IPS-18a (cell line): ENCODE measurements around the gene NPBWR2.

Source experiments
- H3K27ac ChIP-seq: one replicate; pipeline ENCODE4 v1.5.1; 2013; ENCODE audit warnings: low read length
- H3K27me3 ChIP-seq: one replicate; pipeline ENCODE4 v1.6.1; 2013; ENCODE audit warnings: mild to moderate bottlenecking, low read length; ENCODE audit not compliant: control insufficient read depth, insufficient read depth
- H3K36me3 ChIP-seq: one replicate; pipeline ENCODE4 v1.6.1; 2013; ENCODE audit warnings: low read depth, low read length; ENCODE audit not compliant: control insufficient read depth
- H3K4me1 ChIP-seq: one replicate; pipeline ENCODE4 v1.6.1; 2013; ENCODE audit warnings: low read depth, low read length; ENCODE audit not compliant: control insufficient read depth
- H3K4me3 ChIP-seq: one replicate; pipeline ENCODE4 v1.5.1; 2013; ENCODE audit warnings: low read length
- H3K9ac ChIP-seq: one replicate; pipeline ENCODE4 v1.6.1; 2013; ENCODE audit warnings: mild to moderate bottlenecking, low read length, moderate library complexity
- H3K9me3 ChIP-seq: one replicate; pipeline ENCODE4 v1.6.1; 2013; ENCODE audit warnings: low read depth, low read length; ENCODE audit not compliant: control insufficient read depth

Gene NPBWR2

GRCh38 chr20:64149809-64150560, 42.6 kb upstream of the NPBWR2 start:
- Histone ChIP-seq H3K9me3 (no peaks in the 10 kb centered on the region), H3K27ac (no peak overlapping the region), H3K4me3 (no peak overlapping the region), H3K27me3 (no peaks in the 10 kb centered on the region), H3K9ac (no peak overlapping the region), H3K4me1 (peaks cover 9% of the 10 kb centered on the region), H3K36me3 (no peaks in the 10 kb centered on the region)

DNA sequence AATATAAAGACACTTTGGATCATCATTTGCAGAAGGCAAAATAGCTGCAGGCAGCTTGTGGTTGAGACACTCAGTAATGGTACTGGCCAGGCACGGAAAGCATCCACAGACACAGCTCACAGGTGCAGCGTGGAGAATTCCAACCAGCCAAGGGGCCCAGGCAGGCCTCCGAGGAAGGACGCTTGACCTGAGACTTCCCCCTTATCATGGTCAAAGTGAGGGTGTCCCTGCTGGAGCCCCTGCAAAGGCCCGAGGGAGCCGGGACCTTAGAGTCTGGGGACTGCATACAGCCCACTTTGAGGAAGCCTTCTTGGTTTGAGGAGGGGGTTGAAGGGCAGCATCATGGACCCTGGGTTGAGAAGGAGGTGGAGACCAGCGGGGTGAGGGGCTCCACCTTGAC, 41.8 kb upstream of the NPBWR2 start:
- peaks cover 9% of the 10 kb centered on the region for H3K4me1 ChIP-seq
- no peaks in the 10 kb centered on the region for H3K9me3 ChIP-seq
- H3K27ac ChIP-seq = no peak overlapping the region
- H3K27me3 ChIP-seq = no peaks in the 10 kb centered on the region
- no peak overlapping the region for H3K9ac ChIP-seq
- H3K36me3 ChIP-seq = no peaks in the 10 kb centered on the region
- no peak overlapping the region for H3K4me3 ChIP-seq

DNA sequence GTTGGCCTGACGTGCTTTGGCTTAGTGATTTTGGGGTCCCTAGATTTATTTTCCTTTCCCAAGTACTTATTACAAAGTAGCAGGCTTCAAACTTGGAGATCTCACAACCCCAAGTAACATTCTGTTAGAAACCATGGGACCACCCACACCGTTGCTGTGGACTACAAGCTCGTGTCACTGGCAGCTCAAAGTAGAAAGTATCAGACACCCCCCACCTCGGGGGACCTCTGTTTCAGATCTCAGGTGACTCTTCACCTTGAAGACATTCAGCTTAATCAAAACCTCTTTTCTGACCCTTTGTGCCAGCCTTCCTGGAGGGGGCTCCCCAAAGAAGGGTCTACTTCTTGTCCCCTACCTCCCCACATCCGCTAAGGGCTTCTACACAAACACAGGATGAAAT, 41.2 kb upstream of the NPBWR2 start:
- no peaks in the 10 kb centered on the region for H3K9me3 ChIP-seq
- no peak overlapping the region for H3K4me3 ChIP-seq
- H3K4me1 ChIP-seq = peaks cover 9% of the 10 kb centered on the region
- no peaks in the 10 kb centered on the region for H3K27me3 ChIP-seq
- H3K36me3 ChIP-seq = no peaks in the 10 kb centered on the region
- H3K9ac ChIP-seq = no peak overlapping the region
- H3K27ac ChIP-seq = no peak overlapping the region

DNA sequence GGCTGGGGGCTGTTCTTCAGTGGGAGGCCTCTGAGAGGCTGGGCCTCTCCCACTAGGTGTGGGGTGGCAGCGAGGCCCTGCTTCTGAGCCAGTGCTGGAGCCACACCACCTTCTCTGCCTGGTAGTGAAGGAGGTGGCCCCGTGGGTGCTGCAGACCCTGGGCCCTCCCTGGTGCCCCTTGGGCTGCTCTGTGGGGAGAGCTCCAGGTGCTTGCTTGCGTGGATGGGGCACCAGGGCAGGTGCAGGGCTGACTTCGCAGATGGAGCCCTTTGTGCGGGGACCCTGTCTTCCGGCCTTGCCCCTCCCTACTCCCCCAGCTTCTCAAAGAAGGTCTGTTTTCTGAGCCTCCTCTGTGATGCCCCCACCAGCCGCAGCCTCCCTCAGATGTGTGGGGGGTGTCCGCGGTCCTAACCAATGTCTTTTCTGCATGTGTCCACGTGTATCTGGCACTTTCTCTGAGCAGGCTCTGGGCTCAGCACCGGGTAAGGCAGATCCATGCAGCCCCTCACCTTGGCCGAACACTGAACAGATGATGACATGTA, 39.6 kb upstream of the NPBWR2 start:
- Histone ChIP-seq H3K27me3 (no peaks in the 10 kb centered on the region), H3K27ac (no peak overlapping the region)

GRCh38 chr20:64146301-64146935, 39.1 kb upstream of the NPBWR2 start:
- Histone ChIP-seq H3K27ac (no peak overlapping the region), H3K36me3 (no peaks in the 10 kb centered on the region), H3K9ac (no peak overlapping the region), H3K4me1 (peaks cover 3% of the 10 kb centered on the region), H3K27me3 (no peaks in the 10 kb centered on the region), H3K4me3 (no peak overlapping the region), H3K9me3 (no peaks in the 10 kb centered on the region)

More for the DNA sequence above, 39.6 kb upstream of the NPBWR2 start:
- no peaks in the 10 kb centered on the region for H3K9me3 ChIP-seq
- H3K36me3 ChIP-seq = no peaks in the 10 kb centered on the region
- H3K4me3 ChIP-seq = no peak overlapping the region
- H3K9ac ChIP-seq = no peak overlapping the region
- H3K4me1 ChIP-seq = peaks cover 9% of the 10 kb centered on the region

GRCh38 chr20:64145458-64146300, 38.3 kb upstream of the NPBWR2 start:
- Histone ChIP-seq H3K27ac (no peak overlapping the region), H3K4me3 (no peak overlapping the region)

GRCh38 chr20:64144144-64144912, 37.0 kb upstream of the NPBWR2 start:
- no peaks in the 10 kb centered on the region for H3K4me1 ChIP-seq
- H3K9ac ChIP-seq = no peak overlapping the region
- no peaks in the 10 kb centered on the region for H3K9me3 ChIP-seq
- H3K36me3 ChIP-seq = no peaks in the 10 kb centered on the region
- no peak overlapping the region for H3K27ac ChIP-seq
- no peak overlapping the region for H3K4me3 ChIP-seq
- no peaks in the 10 kb centered on the region for H3K27me3 ChIP-seq

More at GRCh38 chr20:64145458-64146300, 38.3 kb upstream of the NPBWR2 start:
- no peaks in the 10 kb centered on the region for H3K36me3 ChIP-seq
- no peaks in the 10 kb centered on the region for H3K4me1 ChIP-seq
- no peaks in the 10 kb centered on the region for H3K27me3 ChIP-seq
- H3K9me3 ChIP-seq = no peaks in the 10 kb centered on the region
- H3K9ac ChIP-seq = no peak overlapping the region

DNA sequence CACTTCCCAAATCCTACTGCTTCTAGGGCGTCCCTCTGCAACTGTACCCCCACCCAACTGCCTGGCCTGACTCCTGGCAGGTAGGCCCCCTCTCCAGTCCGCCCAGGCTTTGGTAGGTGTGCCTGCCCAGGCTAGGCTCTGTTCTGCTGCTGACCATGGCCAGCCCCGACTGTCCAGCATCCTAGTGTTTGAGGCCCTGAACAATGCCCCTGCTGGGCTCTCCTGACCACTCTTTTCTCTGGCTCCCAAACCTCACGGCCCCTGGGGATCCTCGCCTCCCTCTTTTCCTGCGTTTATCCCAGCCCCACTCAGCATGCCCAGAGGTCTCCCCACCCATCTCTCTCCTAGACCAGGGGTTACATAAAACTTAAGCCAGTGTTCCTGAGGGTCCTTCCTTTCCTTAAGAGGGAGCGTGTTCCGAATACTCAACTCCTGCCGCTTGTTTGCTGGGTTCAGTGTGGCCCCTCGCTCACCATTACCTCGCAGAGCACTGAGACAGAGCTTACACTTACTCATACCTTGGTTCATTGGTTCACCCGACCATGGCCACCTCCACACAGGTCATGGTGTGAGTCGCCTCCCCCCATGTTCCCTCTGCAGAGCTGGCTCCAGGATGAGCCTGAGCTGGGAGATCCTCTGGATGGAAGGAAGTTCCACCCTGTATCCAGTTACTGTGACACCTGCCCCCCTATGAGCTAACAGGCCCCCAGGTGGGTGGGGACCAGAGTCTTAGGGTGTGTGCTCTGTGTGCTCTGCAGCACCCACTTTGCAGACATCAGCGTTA, 35.8 kb upstream of the NPBWR2 start:
- Histone ChIP-seq H3K27ac (no peak overlapping the region), H3K9me3 (no peaks in the 10 kb centered on the region), H3K36me3 (no peaks in the 10 kb centered on the region), H3K4me1 (no peaks in the 10 kb centered on the region), H3K9ac (no peak overlapping the region), H3K27me3 (no peaks in the 10 kb centered on the region), H3K4me3 (no peak overlapping the region)

- Histone ChIP-seq H3K36me3 (no peaks in the 10 kb centered on the region), H3K9me3 (no peaks in the 10 kb centered on the region), H3K4me3 (no peak overlapping the region), H3K4me1 (no peaks in the 10 kb centered on the region), H3K9ac (no peak overlapping the region), H3K27me3 (no peaks in the 10 kb centered on the region), H3K27ac (no peak overlapping the region)
These were observed 35.2 kb upstream of the NPBWR2 start for GRCh38 chr20:64142590-64142989.

- Histone ChIP-seq H3K27ac (no peak overlapping the region), H3K27me3 (no peaks in the 10 kb centered on the region), H3K9ac (no peak overlapping the region), H3K4me3 (no peak overlapping the region), H3K4me1 (no peaks in the 10 kb centered on the region), H3K36me3 (no peaks in the 10 kb centered on the region), H3K9me3 (no peaks in the 10 kb centered on the region)
These were observed 33.6 kb upstream of the NPBWR2 start for GRCh38 chr20:64140956-64141355.
